Superior temporal gyrus (tissue), 1 donor: ENCODE data around the gene SUSD5.
"Not testable (repeated sequence)": the region's sequence is repeated elsewhere in the genome, so short reads cannot be mapped to it uniquely, and the experiment has no call there.

Source experiments
- DNase-seq: peaks from one replicate; pipeline ENCODE4 v3.0.0-alpha.2; 2016; ENCODE audit errors: extremely low spot score

SUSD5 gene

GRCh38 chr3:33115024-33115768 is 103.4 kb downstream of the SUSD5 start:
- peak; percentile 82 for DNase-seq

- no peak for DNase-seq
Observed at GRCh38 chr3:33114622-33115023, 104.0 kb downstream of the SUSD5 start.

GRCh38 chr3:33113772-33114621 is 104.6 kb downstream of the SUSD5 start, which contains the start of gene CRTAP:
Gene CRTAP, plus strand, starts transcription at chr3:33114014. Its CDS starts 64 bp downstream, at chr3:33114078.
- DNase-seq, result peak; percentile 76

- no peak for DNase-seq
Observed at GRCh38 chr3:33111581-33111980, 107.0 kb downstream of the SUSD5 start.

- DNase-seq, result not testable (repeated sequence)
Observed at GRCh38 chr3:33106854-33107253, 111.8 kb downstream of the SUSD5 start.

- no peak for DNase-seq
Observed at GRCh38 chr3:33105341-33105948, 113.2 kb downstream of the SUSD5 start.

- no peak for DNase-seq
Observed at GRCh38 chr3:33104803-33105202, 113.8 kb downstream of the SUSD5 start.

- DNase-seq, result no peak
Observed at GRCh38 chr3:33103480-33103879, 115.1 kb downstream of the SUSD5 start.

GRCh38 chr3:33103034-33103433 is 115.6 kb downstream of the SUSD5 start:
- no peak for DNase-seq

- no peak for DNase-seq
Observed at GRCh38 chr3:33100229-33100628, 118.4 kb downstream of the SUSD5 start.
